Activated CD4-positive, alpha-beta T cell treated with anti-CD3 and anti-CD28 coated beads, Interleukin-2, amount 50 U/mL, for 4 hours (primary cell): ENCODE results near the gene ABCG1.

ENCODE experiments used
- DNase-seq, 2 experiments: peaks; one replicate each; pipeline ENCODE4 v3.0.0-alpha.2; 2020

ABCG1 gene

GRCh38 chr21:42272984-42273600, 54.2 kb downstream of the ABCG1 start:
- no peak for DNase-seq

- no peak for DNase-seq
Observed at GRCh38 chr21:42276076-42276475, 57.1 kb downstream of the ABCG1 start.

- no peak for DNase-seq
Observed at GRCh38 chr21:42276526-42277154, 57.7 kb downstream of the ABCG1 start.

- DNase-seq = no peak
Observed at GRCh38 chr21:42277593-42277992, 58.7 kb downstream of the ABCG1 start.

DNA sequence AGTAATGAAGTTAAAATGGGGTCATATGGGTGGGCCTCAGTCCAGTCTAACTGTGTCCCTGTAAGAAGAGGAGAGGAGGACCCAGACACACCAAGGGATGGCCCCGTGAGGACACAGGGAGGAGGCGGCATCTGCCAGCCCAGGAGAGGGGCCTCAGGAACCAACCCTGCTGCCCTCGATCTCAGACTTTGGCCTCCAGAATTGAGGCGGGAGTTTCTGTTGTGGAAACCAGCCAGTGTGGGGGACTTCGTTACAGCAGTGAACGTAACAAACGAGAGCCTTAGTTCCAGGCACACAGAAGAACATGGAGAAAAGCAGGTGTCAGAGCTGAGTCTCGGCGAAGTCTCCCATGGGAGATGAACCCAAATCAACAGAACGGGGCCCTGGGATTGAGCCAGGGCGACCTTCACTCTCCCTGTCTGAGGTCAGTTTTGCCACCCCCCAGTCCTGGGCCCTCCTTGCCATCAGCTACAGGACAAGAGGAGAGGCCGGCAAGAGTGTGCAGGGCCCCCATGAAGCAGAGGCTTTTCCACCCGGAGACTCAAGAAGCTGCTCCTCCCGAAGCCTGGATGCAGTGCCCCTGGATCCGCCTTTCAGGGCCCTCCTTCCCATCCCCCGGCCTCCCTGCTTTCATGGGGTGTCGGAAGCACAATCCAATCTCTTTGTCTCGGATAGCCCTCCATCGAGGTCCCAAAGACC, 59.7 kb downstream of the ABCG1 start:
- no peak for DNase-seq

- DNase-seq = no peak
Observed at GRCh38 chr21:42279341-42279871, 60.5 kb downstream of the ABCG1 start.

GRCh38 chr21:42279888-42280287, 60.9 kb downstream of the ABCG1 start:
- DNase-seq = no peak

DNA sequence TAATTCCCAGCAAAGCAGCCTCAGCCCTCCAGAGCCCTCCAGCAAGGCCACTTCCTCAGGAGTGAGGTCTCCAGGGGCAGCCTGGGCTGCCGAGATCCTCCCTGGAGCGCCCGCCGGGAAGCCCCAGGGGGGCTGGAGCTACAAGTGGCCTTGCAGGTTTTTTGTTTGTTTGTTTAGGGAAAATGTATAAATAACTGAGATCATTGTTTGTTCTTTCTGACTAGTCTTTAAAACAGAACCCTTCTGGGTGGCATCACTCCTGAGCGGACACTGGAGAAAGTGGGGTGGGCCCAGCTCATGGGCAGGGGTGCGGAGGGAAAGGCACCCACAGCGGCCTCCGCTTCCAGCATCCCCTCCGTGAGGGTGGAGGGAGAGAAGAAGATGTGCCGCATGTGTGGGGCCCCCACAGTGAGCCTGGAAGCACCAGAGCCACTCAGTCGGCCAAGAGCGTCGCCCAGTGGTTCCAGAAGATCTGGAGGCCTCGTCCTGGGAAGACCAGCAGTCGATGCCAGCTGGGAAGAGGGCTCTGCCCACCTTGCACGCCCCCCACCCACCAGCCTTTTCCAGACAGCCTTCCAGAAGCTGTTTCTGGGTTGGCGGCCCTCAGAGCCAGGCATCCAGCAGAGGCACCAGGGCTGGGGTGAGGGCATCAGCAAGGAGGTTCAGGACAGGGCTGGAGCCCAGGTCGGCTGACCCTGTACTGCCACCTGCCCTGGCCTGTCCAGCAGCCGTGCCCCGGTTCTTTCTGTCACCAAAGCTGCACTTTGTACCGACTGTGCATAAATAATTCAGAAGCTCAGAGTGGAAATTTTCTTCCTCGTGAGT, 61.6 kb downstream of the ABCG1 start:
- no peak for DNase-seq

DNA sequence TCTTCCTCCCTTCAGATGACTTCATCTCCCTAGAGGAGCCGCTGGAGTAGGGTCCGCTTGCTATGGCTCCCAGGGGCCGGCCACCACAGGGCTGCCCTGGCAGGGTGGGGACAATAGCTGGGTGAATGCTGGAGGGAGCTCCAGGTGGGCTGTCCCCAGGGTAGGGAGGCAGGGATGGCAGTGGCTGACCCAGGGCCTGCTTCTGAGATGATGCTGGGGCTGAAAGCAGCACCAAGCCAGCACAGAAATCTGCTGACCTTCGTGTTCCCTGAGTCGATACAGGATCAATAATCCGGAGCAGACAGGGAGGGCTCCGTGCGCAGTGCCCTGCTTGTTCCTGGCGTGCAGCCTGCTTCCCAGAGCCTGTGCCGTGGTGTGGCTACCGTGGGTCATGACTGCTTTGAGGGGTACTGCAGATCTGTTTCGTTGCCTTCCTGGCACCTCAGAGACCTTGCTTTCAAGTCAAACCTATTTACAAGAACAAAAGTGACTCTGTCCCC, 62.3 kb downstream of the ABCG1 start:
- no peak for DNase-seq

DNA sequence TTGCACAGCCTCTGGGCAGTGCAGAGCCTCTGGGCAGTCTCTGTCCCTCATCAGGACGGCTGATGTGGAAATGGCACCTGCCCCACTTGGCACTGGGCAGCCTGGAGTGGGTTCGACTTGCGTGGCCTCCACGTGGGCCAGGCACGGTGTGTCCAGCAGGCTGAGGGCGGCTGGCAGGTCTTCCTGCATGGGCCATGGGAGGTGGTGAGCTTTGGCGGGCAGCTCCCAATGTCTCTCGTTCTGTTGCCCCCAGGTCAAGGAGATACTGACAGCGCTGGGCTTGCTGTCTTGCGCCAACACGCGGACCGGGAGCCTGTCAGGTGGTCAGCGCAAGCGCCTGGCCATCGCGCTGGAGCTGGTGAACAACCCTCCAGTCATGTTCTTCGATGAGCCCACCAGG, 63.1 kb downstream of the ABCG1 start:
- no peak for DNase-seq

DNA sequence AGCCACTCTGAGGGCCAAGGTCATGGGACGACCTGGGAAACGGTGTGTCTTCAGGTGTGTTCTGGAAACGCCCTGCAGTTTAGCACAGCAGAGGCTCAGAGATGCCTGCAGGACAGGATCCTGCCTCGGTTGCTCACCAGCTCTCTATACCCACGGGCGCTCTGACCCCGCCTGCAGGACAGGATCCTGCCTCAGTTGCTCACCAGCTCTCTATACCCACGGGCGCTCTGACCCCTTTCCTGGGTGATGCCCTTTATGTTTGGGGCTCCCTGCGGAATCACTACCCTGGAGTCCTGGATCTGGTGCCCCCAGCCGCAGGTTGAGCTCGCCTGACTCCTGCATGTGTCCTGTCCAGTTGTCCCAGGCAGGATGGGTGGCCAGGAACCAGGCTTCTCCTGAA, 63.8 kb downstream of the ABCG1 start:
- no peak for DNase-seq

DNA sequence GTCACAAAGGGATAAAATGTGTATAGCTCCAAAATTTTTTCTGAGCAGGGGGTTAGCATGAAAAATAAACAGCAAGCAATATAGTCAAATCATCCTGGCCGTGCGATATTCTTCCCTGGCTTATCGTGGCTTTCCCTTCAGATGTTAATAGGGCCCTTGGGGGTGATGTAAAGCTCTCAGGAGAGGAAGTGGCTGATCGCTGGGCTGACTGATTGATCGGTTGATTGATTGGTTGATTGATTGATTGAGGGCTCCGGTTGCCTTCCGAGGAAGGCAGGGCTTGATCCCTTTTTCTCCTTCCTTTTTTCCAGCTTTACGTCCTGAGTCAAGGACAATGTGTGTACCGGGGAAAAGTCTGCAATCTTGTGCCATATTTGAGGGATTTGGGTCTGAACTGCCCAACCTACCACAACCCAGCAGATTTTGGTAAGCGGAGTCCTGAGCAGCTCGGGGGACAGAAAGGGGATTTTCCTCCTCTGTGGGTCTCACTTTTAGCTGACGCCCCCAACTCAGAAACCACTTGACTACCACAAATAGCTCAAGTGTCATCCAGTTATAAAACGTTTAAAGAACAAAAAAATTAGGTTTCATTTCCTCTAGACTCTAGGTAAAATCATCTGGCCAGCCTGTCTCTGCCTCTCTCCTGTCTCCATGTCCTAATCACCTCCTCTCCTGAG, 66.8 kb downstream of the ABCG1 start:
- DNase-seq = no peak

DNA sequence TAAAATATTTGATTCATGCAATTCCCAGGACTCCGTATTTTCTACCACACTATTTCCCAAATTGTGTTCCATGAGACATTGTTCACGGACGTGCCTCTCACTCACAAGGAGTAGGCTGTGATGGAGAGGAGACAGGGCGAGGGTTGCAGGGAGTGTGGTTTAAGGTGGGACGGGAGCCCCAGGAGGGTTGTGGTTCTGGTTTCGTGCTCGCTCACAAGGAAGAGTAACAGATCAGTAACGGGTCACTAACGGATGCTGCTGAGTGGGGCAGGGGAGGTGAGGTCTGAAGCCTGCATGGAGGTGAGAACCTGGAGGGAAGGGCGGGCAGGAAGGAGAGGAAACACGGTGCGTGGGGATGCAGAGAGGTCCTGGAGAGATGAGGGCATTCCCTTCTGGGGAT, 67.5 kb downstream of the ABCG1 start:
- DNase-seq = no peak

- no peak for DNase-seq
Observed at GRCh38 chr21:42287193-42288083, 68.5 kb downstream of the ABCG1 start.

GRCh38 chr21:42288962-42289361, 70.0 kb downstream of the ABCG1 start:
- no peak for DNase-seq

GRCh38 chr21:42289926-42290325, 71.0 kb downstream of the ABCG1 start:
- DNase-seq = no peak

GRCh38 chr21:42290505-42290904, 71.6 kb downstream of the ABCG1 start:
- no peak for DNase-seq

GRCh38 chr21:42291003-42291750, 72.2 kb downstream of the ABCG1 start:
- DNase-seq = no peak

DNA sequence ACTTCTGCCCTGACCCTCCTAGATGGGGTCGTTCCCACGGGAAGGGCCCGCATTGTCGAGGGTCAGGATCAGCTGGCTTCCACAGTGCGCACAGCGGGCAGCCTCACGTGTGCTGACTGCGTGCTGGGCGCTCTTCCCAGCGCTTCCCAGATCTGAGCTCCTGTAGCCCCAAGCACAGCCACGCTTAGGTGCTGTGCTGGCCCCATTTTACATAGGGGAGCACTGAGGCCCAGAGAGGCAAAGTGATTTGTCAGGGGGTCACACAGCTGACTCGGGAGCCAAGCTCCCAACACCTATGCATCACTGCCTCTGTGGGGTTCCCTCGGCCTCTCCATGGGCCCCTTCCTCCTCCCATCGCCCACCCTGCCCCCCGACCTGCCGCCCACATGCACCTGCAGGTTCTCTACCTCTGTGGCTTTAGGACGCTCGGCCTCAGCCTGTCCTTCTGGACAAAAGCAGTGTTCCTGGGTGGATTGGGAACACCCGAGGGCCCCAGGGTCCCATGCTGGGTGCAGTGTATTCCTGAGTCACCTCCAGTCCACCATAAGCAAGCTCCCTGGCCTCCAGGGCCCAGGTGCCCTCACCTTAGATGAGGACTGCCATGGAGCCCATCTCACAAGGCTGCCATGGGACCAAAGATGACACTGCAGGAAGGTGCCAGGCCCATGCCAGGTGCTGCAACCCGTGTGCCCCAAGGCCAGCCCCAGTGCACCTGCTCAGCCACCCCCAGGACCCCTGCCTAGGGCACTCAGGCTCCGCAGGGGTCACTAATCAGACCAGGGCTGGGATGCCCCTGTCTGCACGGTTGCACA, 73.0 kb downstream of the ABCG1 start:
- no peak for DNase-seq
